Natural killer cell (primary cell): Measurements from ENCODE around the gene KCNJ11. TPM values are rescaled to one million over a fixed set of nuclear protein-coding genes. Genes with fewer than 3 reads are reported as not detected.

Experiments used
- ATAC-seq, 3 donors: fragments of 150-1000 bp in 2 of 3; fragments of 200-7000 bp in 1 of 3; cut with Tn5 transposase; 1 replicate in 1 of 3; 2 replicates in 2 of 3; pipeline ENCODE4 v1.10.0; 2021; ENCODE audit warnings: mild to moderate bottlenecking in 2 of 3, moderate library complexity in 2 of 3
- DNase-seq, 2 donors: peaks; one replicate each; pipeline versions ENCODE4 v3.0.0 to v3.0.0-alpha.2; 2013 to 2021; ENCODE audit warnings: mixed read lengths in 1 of 2
- H3K27ac ChIP-seq: one replicate; pipeline ENCODE4 v1.5.1; 2013; ENCODE audit warnings: mild to moderate bottlenecking, low read length
- H3K27me3 ChIP-seq: one replicate; pipeline ENCODE4 v1.6.1; 2013; ENCODE audit warnings: low read length; ENCODE audit not compliant: control insufficient read depth, insufficient read depth
- H3K36me3 ChIP-seq: one replicate; pipeline ENCODE4 v1.6.1; 2013; ENCODE audit warnings: low read length; ENCODE audit not compliant: control insufficient read depth, insufficient read depth
- H3K4me1 ChIP-seq: one replicate; pipeline ENCODE4 v1.6.1; 2013; ENCODE audit warnings: low read length; ENCODE audit not compliant: control insufficient read depth, insufficient read depth
- H3K4me3 ChIP-seq: one replicate; pipeline ENCODE4 v1.5.1; 2013; ENCODE audit warnings: low read length
- H3K9me3 ChIP-seq: one replicate; pipeline ENCODE4 v1.6.1; 2013; ENCODE audit warnings: low read length; ENCODE audit not compliant: control insufficient read depth, insufficient read depth
- H3K27ac Mint-ChIP-seq, 2 donors: one replicate each; pipeline ENCODE4 v1.8.0; 2022; ENCODE audit warnings: mild to moderate bottlenecking in 2 of 2, mixed read lengths in 2 of 2, moderate library complexity in 1 of 2
- H3K27me3 Mint-ChIP-seq, 2 donors: one replicate each; pipeline ENCODE4 v1.8.0; 2022; ENCODE audit warnings: low read depth in 2 of 2, mixed read lengths in 2 of 2
- H3K36me3 Mint-ChIP-seq: one replicate; pipeline ENCODE4 v1.8.0; 2022; ENCODE audit warnings: mixed read lengths
- H3K4me1 Mint-ChIP-seq, 2 donors: one replicate each; pipeline ENCODE4 v1.8.0; 2022; ENCODE audit warnings: mixed read lengths in 2 of 2
- H3K4me3 Mint-ChIP-seq: one replicate; pipeline ENCODE4 v1.8.0; 2022; ENCODE audit warnings: mild to moderate bottlenecking, moderate library complexity, mixed read lengths
- H3K9me3 Mint-ChIP-seq, 2 donors: one replicate each; pipeline ENCODE4 v1.8.0; 2022; ENCODE audit warnings: mixed read lengths in 2 of 2
- WGBS: methylation state at CpG from one replicate; pipeline ENCODE4 v1.1.7; 2013; ENCODE audit warnings: missing lambda C conversion rate; ENCODE audit not compliant: insufficient coverage; 5-methylcytosine and 5-hydroxymethylcytosine counted together
- intact Hi-C: fragments of 100-400 bp; cut with micrococcal nuclease; formaldehyde crosslinking; loops from one replicate; pipeline ENCODE4 v1.14.2; 2022
- total RNA-seq, 4 donors: library from RNA; stranded (reverse); fragments of 120-200 nt in 1 of 4; gene quantifications; one replicate each; pipeline versions ENCODE4 v1.2.3 to v1.2.4, GENCODE V29; 2013 to 2022
- TF ChIP-seq, protein P1 (sequence below): fragments of 200-600 bp; IDR thresholded peaks from one replicate; pipeline ENCODE4 v1.8.0; 2022; ENCODE audit warnings: antibody characterized with exemption

The KCNJ11 gene
- total RNA-seq, 3 donors from 2014 or later (not counting 1 experiment from before 2014, with no cell fraction given) = 1.00 TPM; not detected in 2

DNA sequence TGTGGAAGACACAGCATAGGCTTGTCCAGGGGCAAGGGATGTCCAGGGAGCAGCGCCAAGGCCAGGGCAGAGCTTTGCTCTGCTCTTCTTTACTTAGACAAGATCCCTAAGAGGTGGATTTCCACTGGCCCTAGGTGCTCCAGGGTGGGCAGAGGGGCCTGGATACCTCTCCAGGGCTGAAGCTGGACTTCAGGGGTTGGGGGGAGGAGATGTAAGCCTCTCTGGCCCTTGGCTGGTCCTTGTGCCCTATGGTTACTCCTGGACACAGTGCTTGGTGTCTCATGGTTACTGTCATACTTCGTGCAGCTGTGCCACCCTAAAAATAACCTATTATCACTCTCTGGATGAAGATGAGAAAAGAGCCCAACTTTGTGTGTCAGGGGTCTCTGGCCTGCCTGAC, 12.9 kb upstream of the KCNJ11 start:
- Histone ChIP-seq H3K4me1 (peaks cover 6% of the 10 kb centered on the region), H3K27me3 (no peaks in the 10 kb centered on the region), H3K9me3 (no peaks in the 10 kb centered on the region), H3K27ac (no peak overlapping the region), H3K36me3 (no peaks in the 10 kb centered on the region), H3K4me3 (no peak overlapping the region)
- H3K4me1 Mint-ChIP-seq = no peaks in the 10 kb centered on the region
- H3K9me3 Mint-ChIP-seq = no peaks in the 10 kb centered on the region
- TF ChIP-seq, protein P1, sequence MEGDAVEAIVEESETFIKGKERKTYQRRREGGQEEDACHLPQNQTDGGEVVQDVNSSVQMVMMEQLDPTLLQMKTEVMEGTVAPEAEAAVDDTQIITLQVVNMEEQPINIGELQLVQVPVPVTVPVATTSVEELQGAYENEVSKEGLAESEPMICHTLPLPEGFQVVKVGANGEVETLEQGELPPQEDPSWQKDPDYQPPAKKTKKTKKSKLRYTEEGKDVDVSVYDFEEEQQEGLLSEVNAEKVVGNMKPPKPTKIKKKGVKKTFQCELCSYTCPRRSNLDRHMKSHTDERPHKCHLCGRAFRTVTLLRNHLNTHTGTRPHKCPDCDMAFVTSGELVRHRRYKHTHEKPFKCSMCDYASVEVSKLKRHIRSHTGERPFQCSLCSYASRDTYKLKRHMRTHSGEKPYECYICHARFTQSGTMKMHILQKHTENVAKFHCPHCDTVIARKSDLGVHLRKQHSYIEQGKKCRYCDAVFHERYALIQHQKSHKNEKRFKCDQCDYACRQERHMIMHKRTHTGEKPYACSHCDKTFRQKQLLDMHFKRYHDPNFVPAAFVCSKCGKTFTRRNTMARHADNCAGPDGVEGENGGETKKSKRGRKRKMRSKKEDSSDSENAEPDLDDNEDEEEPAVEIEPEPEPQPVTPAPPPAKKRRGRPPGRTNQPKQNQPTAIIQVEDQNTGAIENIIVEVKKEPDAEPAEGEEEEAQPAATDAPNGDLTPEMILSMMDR = no peak
- peaks cover 0 to 4% of the 10 kb centered on the region in 2 donors for H3K27me3 Mint-ChIP-seq
- H3K4me3 Mint-ChIP-seq = no peak overlapping the region
- DNase-seq (no peak), ATAC-seq (no peak)
- intact Hi-C loops = no loop called here
- WGBS = 86% methylated on average over 2 of the region's 2 CpGs
- no peak overlapping the region for H3K27ac Mint-ChIP-seq
- H3K36me3 Mint-ChIP-seq = no peaks in the 10 kb centered on the region

DNA sequence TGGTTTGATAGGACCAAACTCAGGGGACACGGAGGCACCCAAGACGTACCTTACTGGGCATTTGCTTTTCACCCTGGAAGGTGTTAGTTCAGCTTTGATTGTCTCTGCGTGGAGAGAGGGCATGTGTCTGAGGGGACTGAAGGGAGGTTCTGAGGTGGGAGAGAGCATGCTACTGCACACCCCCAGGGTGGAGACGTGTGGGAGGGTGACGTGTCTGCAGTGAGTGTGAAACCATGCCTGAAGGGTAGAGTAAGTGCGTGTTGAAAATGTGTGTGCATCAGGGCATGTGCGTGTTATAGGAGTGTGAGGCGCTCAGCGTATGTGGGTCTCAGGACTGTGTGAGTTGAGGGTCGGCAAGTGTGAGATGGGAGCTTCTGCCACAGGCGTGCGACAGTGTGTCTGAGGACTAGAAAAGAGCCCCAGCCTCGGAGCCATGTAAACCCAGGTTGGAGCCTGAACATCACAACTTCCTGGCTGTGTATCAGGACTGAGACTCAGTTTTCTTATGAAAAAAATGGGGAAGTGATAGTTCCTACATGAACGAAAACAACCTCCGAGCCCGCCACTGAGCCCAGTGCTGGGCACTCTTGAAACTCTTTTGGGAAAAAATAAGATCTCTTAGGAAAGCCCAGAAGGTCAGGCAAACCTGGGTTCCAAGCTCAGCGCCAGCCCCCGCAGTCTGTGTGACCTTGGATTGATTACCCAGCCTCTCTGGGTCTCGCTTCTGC, 11.8 kb upstream of the KCNJ11 start:
- no peaks in the 10 kb centered on the region for H3K9me3 ChIP-seq
- DNase-seq (no peak), ATAC-seq (no peak)
- H3K4me1 ChIP-seq = peaks cover 6% of the 10 kb centered on the region
- 76% methylated on average over 19 of the region's 19 CpGs for WGBS
- H3K27ac Mint-ChIP-seq = no peak overlapping the region
- no peaks in the 10 kb centered on the region for H3K36me3 Mint-ChIP-seq
- H3K4me1 Mint-ChIP-seq = no peaks in the 10 kb centered on the region
- H3K27me3 Mint-ChIP-seq = peaks cover 0 to 7% of the 10 kb centered on the region in 2 donors
- TF ChIP-seq, protein P1 = no peak
- H3K27me3 ChIP-seq = no peaks in the 10 kb centered on the region
- H3K4me3 Mint-ChIP-seq = no peak overlapping the region
- intact Hi-C loops = no loop called here
- H3K36me3 ChIP-seq = no peaks in the 10 kb centered on the region
- no peaks in the 10 kb centered on the region for H3K9me3 Mint-ChIP-seq
- no peak overlapping the region for H3K4me3 ChIP-seq
- peak overlapping the region; percentile 47 for H3K27ac ChIP-seq

DNA sequence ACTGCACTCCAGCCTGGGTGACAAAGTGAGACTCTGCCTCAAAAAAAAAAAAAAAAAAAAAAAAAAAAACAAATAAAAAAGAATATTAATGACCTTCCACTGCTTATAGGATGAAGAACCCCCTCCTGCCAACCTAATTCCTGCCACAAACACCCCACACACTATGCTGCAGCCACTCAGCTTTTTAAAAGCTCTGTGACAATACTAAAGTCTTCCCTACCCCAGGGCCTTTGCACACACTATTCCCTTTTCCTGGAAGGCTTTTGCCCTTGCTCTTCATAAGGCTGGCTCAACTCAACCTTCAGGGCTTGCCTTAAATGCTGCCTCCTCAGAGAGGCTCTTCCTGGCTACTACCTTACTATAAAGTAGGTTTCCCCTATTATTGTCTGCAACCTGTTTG, 10.8 kb upstream of the KCNJ11 start:
- peaks cover 6% of the 10 kb centered on the region for H3K4me1 ChIP-seq
- H3K27ac Mint-ChIP-seq = no peak overlapping the region
- no peaks in the 10 kb centered on the region for H3K27me3 ChIP-seq
- no peak overlapping the region for H3K27ac ChIP-seq
- H3K9me3 Mint-ChIP-seq = no peaks in the 10 kb centered on the region
- peaks cover 0 to 7% of the 10 kb centered on the region in 2 donors for H3K27me3 Mint-ChIP-seq
- H3K36me3 Mint-ChIP-seq = no peaks in the 10 kb centered on the region
- H3K36me3 ChIP-seq = no peaks in the 10 kb centered on the region
- intact Hi-C loops = no loop called here
- H3K4me3 ChIP-seq = no peak overlapping the region
- no peaks in the 10 kb centered on the region for H3K4me1 Mint-ChIP-seq
- H3K4me3 Mint-ChIP-seq = no peak overlapping the region
- H3K9me3 ChIP-seq = no peaks in the 10 kb centered on the region
- TF ChIP-seq, protein P1 = no peak
- DNase-seq (no peak), ATAC-seq (no peak)
